Suprapubic skin (tissue), 3 donors: ENCODE data around the gene MED13L.

Source experiments
- POLR2A ChIP-seq, 2 donors: fragments of 450-650 bp; IDR thresholded peaks; one replicate each; pipeline ENCODE4 v1.6.1; 2017; ENCODE audit warnings: antibody characterized with exemption in 2 of 2, mild to moderate bottlenecking in 2 of 2, moderate library complexity in 2 of 2
- TF ChIP-seq, protein P1 (sequence below), 2 donors: fragments of 200-600 bp in 1 of 2; fragments of 450-650 bp in 1 of 2; sonication (generic) in 1 of 2; IDR thresholded peaks; one replicate each; pipeline ENCODE4 v1.5.1; 2016 to 2019; ENCODE audit warnings: antibody characterized with exemption in 2 of 2, mild to moderate bottlenecking in 1 of 2, moderate library complexity in 1 of 2

GRCh38 chr12:115942346-115942745 lies 335.1 kb downstream of the MED13L start:
- no peak for TF ChIP-seq POLR2A (IDR thresholded peaks at IDR 0.05)
- TF ChIP-seq, protein P1, sequence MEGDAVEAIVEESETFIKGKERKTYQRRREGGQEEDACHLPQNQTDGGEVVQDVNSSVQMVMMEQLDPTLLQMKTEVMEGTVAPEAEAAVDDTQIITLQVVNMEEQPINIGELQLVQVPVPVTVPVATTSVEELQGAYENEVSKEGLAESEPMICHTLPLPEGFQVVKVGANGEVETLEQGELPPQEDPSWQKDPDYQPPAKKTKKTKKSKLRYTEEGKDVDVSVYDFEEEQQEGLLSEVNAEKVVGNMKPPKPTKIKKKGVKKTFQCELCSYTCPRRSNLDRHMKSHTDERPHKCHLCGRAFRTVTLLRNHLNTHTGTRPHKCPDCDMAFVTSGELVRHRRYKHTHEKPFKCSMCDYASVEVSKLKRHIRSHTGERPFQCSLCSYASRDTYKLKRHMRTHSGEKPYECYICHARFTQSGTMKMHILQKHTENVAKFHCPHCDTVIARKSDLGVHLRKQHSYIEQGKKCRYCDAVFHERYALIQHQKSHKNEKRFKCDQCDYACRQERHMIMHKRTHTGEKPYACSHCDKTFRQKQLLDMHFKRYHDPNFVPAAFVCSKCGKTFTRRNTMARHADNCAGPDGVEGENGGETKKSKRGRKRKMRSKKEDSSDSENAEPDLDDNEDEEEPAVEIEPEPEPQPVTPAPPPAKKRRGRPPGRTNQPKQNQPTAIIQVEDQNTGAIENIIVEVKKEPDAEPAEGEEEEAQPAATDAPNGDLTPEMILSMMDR (IDR thresholded peaks at IDR 0.05): no peak
